Activated effector memory CD4-positive, alpha-beta T cell treated with Interleukin-2 at 50 U/mL for 16 hours (primary cell): ENCODE results near the gene USP43.

ENCODE experiments used
- DNase-seq: peaks from one replicate; pipeline ENCODE4 v3.0.0-alpha.2; 2020

The USP43 gene

GRCh38 chr17:9714801-9715200 lies 69.5 kb downstream of the USP43 start:
- no peak for DNase-seq

DNA sequence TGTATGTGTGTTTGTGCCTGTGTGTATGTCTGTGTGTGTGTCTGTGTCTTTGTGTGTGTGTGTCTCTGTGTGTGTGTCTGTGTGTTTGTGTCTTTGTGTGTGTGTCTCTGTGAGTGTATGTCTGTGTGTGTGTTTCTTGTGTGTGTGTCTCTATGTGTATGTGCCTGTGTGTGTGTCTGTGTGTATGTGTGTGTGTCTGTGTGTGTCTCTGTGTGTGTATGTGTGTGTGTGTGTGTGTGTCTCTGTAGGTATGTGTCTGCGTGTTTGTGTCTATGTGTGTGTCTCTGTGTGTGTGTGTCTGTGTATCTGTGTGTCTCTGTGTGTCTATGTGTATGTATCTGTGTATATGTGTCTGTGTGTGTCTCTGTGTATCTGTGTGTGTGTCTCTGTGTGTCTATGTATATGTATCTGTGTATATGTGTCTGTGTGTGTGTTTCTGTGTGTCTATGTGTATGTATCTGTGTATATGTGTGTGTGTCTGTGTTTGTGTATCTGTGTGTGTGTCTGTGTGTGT lies 70.2 kb downstream of the USP43 start:
- no peak for DNase-seq

- no peak for DNase-seq
Observed at GRCh38 chr17:9725575-9725974, 80.3 kb downstream of the USP43 start.

DNA sequence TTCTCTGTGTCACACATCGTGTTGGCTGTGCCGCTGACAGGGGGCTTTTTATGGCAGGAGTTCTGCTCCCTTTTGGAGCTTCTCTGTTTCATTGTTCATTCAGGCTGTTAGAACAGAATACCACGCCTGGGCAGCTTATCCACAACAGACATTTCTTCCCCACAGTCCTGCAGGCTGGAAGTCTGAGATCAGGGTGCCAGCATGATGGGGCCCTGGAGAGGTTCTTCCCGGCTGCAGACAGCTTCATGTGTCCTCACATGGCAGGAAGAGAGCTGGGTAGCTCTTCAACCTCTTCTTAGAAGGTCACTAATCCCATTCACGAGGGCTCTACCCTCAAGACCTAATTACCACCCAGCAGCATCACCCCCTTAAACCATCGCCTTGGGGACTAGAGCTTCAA lies 81.0 kb downstream of the USP43 start:
- DNase-seq = no peak

- no peak for DNase-seq
Observed at GRCh38 chr17:9728005-9728404, 82.7 kb downstream of the USP43 start.

DNA sequence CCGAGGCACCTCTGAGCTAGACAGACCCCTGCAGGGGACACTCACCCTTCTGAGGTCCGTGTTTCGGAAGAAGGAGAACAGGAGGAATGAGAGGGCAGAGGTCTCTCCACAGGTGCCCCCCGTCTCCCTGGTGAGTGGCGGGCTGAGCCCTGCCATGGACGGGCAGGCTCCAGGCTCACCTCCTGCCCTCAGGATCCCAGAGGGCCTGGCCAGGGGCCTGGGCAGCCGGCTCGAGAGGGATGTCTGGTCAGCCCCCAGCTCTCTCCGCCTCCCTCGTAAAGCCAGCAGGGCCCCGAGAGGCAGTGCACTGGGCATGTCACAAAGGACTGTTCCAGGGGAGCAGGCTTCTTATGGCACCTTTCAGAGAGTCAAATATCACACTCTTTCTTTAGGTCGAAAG lies 83.2 kb downstream of the USP43 start:
- DNase-seq = no peak

- no peak for DNase-seq
Observed at GRCh38 chr17:9729034-9729650, 83.8 kb downstream of the USP43 start.

DNA sequence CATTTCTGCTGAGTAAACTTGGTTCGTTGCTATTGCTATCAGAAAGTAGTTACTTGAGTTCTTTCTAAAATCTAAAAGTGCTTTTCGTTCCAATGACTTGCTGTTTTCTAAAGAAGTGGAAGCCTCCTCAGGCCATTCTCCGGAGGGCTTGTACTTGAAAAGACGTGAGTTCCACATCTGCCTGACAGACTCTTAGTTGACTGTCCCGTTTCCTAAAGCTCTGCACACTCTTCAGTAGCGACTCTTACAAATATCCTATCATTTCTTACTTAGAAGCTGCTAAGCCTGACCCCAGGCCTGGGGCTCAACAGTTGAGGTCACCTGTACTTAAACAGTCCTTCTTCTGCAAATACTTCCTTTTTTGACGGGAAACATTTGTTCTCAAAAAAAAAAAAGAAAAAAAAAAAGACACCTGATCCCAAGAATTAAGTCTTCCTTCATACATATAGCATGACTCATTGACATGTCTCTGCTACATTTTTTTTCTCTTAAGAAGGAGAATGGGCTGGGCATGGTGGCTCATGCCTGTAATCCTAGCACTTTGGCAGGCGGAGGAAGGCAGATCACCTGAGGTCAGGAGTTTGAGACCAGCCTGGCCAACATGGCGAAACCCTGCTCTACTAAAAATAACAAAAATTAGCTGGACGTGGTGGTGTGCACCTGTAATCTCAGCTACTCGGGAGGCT lies 84.6 kb downstream of the USP43 start:
- DNase-seq = no peak

DNA sequence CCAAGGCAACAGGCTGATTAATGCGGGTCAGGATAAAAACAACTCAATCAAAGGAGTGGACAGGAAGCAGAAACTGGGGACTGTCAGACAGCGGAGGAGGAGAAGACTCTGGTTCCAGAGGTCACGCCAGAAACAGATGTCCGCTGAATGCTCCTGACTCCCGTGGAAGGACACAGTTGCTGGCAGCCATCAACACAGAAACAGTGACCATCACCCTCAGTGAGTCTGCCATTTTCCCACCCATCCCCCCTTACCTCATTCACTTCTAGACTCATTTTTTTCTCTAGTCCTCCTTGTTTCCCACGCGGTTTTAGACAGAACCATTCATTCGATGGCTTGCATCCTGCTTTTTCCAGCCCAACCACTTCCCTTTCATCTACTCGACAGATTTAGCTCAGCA lies 105.2 kb downstream of the USP43 start:
- DNase-seq = no peak

DNA sequence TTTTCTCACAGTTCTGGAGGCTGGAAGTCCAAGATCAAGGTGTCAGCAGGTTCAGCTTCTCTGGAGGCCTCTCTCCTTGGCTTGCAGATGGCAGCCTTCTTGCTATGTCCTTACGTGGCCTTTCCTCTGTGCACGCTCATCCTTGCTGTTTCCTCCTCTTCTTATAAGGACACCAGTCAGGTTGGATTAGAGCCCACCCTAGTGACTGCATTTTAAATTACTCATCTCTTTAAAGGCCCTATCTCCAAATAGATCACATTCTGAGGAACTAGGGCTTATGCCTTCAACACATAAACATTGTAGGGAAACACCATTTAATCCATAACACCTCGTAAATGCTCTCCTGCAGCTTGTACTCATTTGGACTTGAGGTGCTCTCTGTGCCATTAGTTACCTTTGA lies 109.8 kb downstream of the USP43 start:
- DNase-seq = no peak

DNA sequence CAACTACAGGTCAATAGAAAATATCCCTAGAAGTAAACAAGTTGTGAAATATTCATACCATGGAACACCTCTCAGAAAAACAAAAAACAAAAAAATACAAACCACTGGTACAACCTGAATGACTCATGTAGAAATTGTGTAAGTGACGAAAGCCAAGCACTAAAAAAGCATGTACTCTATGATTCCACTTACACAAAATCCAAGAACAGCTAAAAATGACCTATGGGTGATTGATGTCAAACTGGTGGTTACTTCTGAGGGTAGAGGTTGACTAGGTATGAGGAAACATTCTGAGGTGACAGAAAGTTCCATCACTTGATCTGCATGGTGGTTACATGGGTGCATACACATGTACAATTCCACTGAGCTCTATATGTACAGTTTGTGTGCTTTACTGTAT lies 114.9 kb downstream of the USP43 start:
- no peak for DNase-seq

DNA sequence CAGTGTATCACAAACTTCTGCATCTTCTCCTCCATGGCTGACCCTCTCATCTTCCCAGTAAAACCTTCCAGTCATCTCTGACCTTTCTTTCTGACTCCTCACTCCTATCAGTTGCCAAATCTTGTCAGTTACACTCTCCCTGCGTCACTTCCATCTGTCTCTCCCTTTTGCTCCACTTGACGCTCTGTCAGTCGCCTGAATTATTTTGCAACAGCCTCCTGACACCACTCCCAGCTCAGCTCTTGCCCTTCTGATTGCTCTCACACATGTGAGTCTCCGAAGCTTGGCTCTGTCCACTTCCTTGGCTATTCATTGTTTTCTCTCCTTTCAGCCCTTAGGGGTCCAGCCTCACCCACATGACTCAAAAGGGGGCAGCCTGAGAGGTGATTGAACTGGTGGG lies 118.3 kb downstream of the USP43 start:
- no peak for DNase-seq

DNA sequence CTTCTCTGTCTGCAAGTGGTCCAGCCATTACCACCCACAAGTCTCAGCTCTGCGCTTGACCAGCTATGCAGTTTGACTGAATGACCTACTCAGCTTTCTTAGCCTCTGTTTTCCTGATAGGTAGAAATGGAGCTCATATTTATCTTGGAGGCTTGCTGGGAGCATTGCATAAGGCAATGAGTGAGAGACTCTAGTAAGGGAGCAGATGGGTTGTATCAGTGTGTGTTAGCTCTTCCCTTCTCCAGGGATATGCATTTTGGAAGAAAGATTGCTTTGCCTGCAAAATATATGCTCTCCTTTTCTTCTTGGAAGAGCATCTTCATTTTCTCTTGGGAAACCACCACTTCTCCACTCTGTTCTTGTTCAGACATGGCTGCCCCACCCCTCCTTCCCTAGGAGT lies 120.0 kb downstream of the USP43 start:
- no peak for DNase-seq

DNA sequence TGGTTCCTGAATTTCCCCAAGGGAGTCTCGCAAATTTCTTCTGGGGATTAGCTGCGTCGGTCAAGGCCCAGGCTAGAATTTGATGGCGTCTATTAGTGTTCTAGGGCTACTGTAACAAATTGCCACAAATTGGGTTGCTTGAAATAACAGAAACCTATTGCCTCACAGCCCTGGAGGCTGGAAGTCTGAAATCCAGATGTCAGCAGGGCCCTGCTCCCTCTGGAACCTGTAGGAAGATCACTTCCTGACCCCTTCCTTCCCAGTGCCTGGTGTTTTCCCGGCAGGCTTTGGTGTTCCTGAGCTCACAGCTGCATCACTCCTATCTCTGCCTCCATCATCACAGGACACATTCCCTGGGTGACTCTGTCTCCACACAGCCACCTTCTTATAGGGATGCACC lies 121.7 kb downstream of the USP43 start:
- no peak for DNase-seq

GRCh38 chr17:9767432-9767991 lies 122.2 kb downstream of the USP43 start:
- DNase-seq = no peak

GRCh38 chr17:9768381-9768934 lies 123.1 kb downstream of the USP43 start:
- no peak for DNase-seq

GRCh38 chr17:9769036-9769695 lies 123.8 kb downstream of the USP43 start:
- DNase-seq = no peak

DNA sequence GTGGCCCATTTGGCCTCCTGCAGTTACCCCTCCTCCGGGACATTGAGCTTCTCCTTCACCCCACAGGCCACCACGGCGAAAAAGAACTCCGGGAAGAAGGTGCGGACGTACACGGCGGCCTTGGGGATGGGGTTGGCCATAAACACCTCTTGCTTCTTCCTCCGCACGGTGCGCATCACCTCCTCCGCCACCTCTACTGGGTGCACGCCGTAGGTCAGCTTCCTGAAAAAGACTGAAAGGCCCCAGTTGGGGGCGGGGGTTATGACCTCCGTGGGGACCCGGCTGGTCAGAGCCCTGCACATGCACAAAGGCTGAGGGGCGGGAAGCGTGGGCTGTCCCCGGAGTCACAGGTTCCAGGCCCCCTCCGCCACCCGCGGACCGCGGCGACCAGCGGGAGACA lies 126.1 kb downstream of the USP43 start:
- DNase-seq = no peak

DNA sequence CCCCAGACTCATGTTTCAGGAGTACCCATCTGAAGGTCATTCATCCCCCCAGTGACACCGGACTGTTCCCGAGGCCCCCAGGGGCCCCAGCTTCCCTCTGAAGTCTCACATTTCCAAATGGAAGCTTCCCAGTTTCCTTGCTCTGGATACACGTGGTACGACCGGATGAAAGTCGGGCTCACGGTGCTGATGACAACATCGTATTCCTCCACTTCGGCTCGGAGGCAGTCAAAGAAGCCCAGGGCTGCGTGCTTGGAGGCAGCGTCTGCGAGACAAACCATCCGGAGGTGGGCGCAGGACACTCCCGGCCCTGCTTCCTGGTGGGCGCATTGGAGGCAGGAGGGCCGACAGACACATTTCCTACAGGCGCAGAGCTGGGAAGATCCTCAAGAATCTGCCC lies 127.3 kb downstream of the USP43 start:
- DNase-seq = no peak

- no peak for DNase-seq
Observed at GRCh38 chr17:9776911-9777310, 131.6 kb downstream of the USP43 start.
